ENCODE data around the gene ATRNL1.
A peak's percentile ranks its signal among the peaks of the same experiment; 100 is the strongest.

Gene ATRNL1

GRCh38 chr10:115861864-115862263, 768.7 kb downstream of the ATRNL1 start:
- no peak for DNase-seq (ENCODE audit: low spot score)
- no peak for TF ChIP-seq CTCF (IDR thresholded peaks at IDR 0.05; ENCODE audit: extremely low read depth, missing control alignments)

GRCh38 chr10:115866174-115866573, 773.0 kb downstream of the ATRNL1 start:
- no peak for TF ChIP-seq CTCF (IDR thresholded peaks at IDR 0.05; ENCODE audit: extremely low read depth, missing control alignments)
- no peak for DNase-seq (ENCODE audit: low spot score)

- no peak for DNase-seq (ENCODE audit: low spot score)
- no peak for TF ChIP-seq CTCF (IDR thresholded peaks at IDR 0.05; ENCODE audit: extremely low read depth, missing control alignments)
Measured at GRCh38 chr10:115866691-115867090, 773.5 kb downstream of the ATRNL1 start.

- no peak for TF ChIP-seq CTCF (IDR thresholded peaks at IDR 0.05; ENCODE audit: extremely low read depth, missing control alignments)
- no peak for DNase-seq (ENCODE audit: low spot score)
Measured at GRCh38 chr10:115867305-115867704, 774.1 kb downstream of the ATRNL1 start.

GRCh38 chr10:115871855-115872254, 778.7 kb downstream of the ATRNL1 start:
- DNase-seq (ENCODE audit: low spot score), result no peak
- TF ChIP-seq CTCF (IDR thresholded peaks at IDR 0.05; ENCODE audit: extremely low read depth, missing control alignments), result no peak

- TF ChIP-seq CTCF (IDR thresholded peaks at IDR 0.05; ENCODE audit: extremely low read depth, missing control alignments), result no peak
Measured at GRCh38 chr10:115875172-115875571, 782.0 kb downstream of the ATRNL1 start.

GRCh38 chr10:115879372-115880089, 786.4 kb downstream of the ATRNL1 start:
- TF ChIP-seq CTCF (IDR thresholded peaks at IDR 0.05; ENCODE audit: extremely low read depth, missing control alignments), result no peak
- peak; percentile 19 for DNase-seq (ENCODE audit: low spot score)

More at GRCh38 chr10:115875172-115875571, 782.0 kb downstream of the ATRNL1 start:
- no peak for DNase-seq (ENCODE audit: low spot score)
